GM19035 (cell line): ENCODE results near the gene CYP24A1.

Experiments used
- ATAC-seq: cut with Tn5 transposase; IDR thresholded peaks from one replicate; pipeline ENCODE4 v1.9.1; 2021; ENCODE audit not compliant: unreplicated experiment

The CYP24A1 gene

GRCh38 chr20:54116550-54117235, 57.1 kb downstream of the CYP24A1 start:
- no peak for ATAC-seq

GRCh38 chr20:54115172-54115854, 58.5 kb downstream of the CYP24A1 start:
- ATAC-seq = no peak

GRCh38 chr20:54114109-54114508, 59.7 kb downstream of the CYP24A1 start:
- ATAC-seq = no peak

GRCh38 chr20:54113566-54113965, 60.2 kb downstream of the CYP24A1 start:
- no peak for ATAC-seq

- ATAC-seq = no peak
Measured at GRCh38 chr20:54112221-54112884, 61.4 kb downstream of the CYP24A1 start.

GRCh38 chr20:54111460-54111859, 62.3 kb downstream of the CYP24A1 start:
- no peak for ATAC-seq

- ATAC-seq = no peak
Measured at GRCh38 chr20:54110457-54110856, 63.3 kb downstream of the CYP24A1 start.

GRCh38 chr20:54110041-54110440, 63.7 kb downstream of the CYP24A1 start:
- ATAC-seq = no peak

- no peak for ATAC-seq
Measured at GRCh38 chr20:54108817-54109216, 65.0 kb downstream of the CYP24A1 start.

GRCh38 chr20:54108326-54108642, 65.5 kb downstream of the CYP24A1 start:
- no peak for ATAC-seq

- no peak for ATAC-seq
Measured at GRCh38 chr20:54107600-54108325, 66.0 kb downstream of the CYP24A1 start.

- no peak for ATAC-seq
Measured at GRCh38 chr20:54107181-54107580, 66.6 kb downstream of the CYP24A1 start.

- no peak for ATAC-seq
Measured at GRCh38 chr20:54106162-54106561, 67.6 kb downstream of the CYP24A1 start.

- ATAC-seq = no peak
Measured at GRCh38 chr20:54105653-54106052, 68.1 kb downstream of the CYP24A1 start.

- no peak for ATAC-seq
Measured at GRCh38 chr20:54104781-54105180, 69.0 kb downstream of the CYP24A1 start.

GRCh38 chr20:54103762-54104600, 69.8 kb downstream of the CYP24A1 start:
- ATAC-seq = no peak
